A172 (cell line): ENCODE results near the gene ARHGEF7. TPM values are rescaled to one million over a fixed set of nuclear protein-coding genes. Genes with fewer than 3 reads are reported as not detected.

Experiments used
- DNase-seq: peaks from one replicate; pipeline ENCODE4 v3.0.0-alpha.2; 2015; ENCODE audit warnings: low spot score
- total RNA-seq: library from RNA; depleted of rRNA; stranded (reverse); fragments of >200 nt; shearing (Covaris generic); gene quantifications from 2 replicates; pipeline ENCODE4 v1.2.3, GENCODE V29; 2014

The ARHGEF7 gene
- total RNA-seq, 1 experiment from 2014 or later = 26.9 TPM

GRCh38 chr13:111111376-111111937 is 3.7 kb upstream of the ARHGEF7 start:
- no peak for DNase-seq

DNA sequence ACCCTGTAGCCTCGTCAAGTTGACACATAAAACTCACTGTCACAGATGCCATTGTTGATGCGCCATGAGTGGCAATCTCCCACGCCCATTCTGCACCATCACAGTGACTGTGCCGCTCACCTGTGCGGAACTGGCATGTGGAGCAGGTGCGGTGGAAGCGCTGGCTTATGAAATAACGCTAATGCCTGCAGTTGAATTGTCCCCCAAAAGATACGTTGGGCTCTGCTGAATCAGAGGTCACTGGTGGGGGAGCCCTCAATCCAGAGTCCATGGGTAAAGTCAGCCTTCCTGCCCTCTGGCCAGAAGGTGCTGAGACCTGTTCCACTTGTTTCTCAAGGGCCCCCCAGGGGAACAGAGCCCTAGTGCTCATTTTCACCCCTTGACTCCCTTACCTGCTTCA is 2.9 kb upstream of the ARHGEF7 start:
- DNase-seq = no peak

GRCh38 chr13:111114362-111115060 is 599 bp upstream of the ARHGEF7 start:
- no peak for DNase-seq

DNA sequence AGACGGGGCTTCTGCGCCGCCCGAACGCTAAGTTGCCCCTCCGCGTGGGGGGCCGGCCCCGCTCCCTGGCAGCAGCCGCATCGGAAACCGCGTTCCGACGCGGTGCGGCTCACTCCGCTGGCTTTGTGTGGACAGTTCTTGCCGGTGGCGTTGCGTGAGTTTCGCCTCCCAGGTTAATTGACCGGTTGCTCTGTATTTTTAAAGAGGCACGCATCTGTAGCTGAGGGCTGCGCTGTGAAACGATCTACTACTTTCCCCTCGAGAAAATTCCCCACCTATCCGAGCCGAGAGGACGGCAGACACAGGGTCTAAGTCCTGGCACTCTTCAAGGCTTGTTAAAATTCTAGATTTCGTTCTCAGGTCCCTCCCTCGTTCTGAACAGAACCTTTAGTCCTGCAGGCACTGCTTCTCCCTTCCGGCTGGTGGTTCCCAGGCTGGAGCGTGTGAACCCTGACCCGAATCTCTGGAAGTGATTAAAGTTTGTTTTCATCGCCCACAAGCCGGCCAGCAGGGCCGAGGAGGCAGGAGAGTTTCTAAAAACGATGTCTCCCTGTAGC is 933 bp downstream of the ARHGEF7 start:
- peak; percentile 14 for DNase-seq

DNA sequence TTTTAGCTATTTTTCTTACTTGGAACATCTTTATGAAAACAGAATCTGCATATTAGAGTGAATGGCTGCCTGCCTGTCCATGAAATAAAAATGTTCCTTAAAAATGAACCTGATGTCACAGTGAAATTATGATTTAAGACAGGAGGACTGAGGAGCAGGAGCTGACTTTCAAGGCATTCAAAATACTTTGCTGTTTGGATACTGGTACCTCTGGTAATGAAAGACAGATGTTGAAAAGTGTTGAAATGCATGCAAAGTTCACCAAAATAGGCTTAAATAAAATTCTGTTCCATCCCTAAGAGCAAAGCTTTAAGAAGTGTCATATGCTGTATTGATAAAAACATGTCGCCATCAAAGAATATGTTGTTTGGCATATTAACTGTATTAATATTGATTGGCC is 1.7 kb downstream of the ARHGEF7 start:
- no peak for DNase-seq

DNA sequence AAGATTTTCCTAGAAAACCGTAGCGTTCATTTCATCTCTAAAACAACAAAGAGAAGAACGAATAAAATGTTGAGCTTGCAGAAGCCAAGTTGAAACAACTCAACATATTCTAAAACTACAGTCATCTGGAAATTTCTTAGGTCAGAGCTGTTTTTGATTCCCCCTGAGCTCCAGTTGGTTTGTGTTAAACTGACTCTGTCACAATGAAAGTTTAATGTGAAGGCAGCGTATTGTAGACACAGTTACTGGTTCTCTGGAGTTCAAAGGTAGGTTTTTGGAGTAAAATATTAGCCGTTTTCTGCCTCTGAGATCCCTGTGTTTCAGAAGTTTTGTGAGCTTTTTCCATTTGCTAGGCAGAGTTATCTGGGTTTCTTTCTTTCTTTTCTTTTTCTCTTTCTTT is 2.2 kb downstream of the ARHGEF7 start:
- no peak for DNase-seq

DNA sequence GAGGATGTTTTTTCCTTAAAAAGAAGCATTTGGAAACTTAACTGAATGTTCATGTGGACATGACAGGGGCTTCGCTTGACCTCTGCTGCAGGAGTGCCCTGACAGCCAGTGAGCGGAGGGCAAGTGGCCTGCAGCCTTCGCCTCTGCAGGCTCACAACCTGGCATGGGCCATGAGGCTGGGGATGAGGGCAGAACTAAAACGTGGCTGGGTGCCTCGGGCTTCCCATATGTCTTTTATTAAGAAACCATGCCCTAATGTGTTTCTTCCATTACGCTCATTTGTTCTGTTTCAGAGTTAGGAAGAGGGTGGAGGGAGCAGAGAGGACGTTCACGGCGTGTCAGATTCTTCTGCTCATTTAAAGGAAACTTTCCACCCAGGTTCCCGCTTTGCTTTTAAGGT is 2.9 kb downstream of the ARHGEF7 start:
- DNase-seq = no peak

DNA sequence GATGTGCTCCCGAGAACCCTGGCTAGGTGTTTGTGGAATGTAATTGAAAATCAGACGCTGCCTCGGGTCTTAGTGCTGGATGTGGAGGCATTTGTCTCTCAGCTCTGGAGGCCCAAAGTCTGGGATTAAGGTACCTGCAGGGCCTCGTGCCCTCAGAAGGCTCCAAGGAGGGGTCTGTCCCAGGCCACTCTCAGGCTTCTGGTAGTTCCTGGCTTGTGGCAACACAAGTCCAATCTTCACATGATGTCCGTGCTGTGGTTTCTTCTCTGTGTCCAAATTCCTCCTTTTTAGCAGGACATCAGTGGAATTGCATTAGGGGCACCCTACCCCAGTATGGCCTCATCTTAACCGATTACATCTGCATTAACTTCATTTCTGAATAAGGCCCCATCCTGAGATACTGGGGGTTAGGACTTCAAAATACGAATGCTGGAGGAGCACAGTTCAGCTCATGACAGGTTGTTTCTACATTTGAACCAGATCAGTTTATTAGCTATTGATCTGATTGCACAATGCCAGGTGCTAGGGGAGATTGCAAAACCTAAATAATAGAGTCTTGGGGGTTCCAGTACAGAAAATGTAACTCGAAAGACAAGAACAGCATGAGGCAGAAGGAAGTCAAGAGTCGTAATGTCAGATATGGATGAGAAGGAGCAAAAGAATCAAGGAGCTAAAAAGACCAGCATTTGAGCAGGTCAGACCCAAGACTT is 3.9 kb downstream of the ARHGEF7 start:
- DNase-seq = no peak

- DNase-seq = no peak
These were observed 4.9 kb downstream of the ARHGEF7 start for GRCh38 chr13:111119966-111120365.

- DNase-seq = no peak
These were observed 5.3 kb downstream of the ARHGEF7 start for GRCh38 chr13:111120422-111120821.

DNA sequence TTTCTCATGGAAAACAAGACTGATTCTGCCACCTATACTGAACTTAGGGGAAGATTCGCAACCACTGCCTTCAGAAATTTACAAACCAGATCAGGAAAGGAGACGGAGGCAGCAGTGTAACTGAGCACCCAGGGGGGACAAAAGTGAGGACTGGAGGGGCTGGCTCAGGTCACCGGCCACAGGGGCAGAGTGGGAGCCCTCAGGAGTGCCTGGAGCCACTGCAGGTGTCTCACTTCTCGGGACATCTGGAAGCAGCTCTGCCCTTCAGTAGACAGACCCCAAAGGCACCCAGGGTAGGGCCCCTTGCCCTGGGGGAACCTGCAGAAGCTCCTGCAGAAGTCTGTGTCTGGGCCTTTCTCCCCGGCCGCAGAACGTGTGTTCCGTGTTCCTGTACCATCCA is 5.8 kb downstream of the ARHGEF7 start:
- DNase-seq = no peak

DNA sequence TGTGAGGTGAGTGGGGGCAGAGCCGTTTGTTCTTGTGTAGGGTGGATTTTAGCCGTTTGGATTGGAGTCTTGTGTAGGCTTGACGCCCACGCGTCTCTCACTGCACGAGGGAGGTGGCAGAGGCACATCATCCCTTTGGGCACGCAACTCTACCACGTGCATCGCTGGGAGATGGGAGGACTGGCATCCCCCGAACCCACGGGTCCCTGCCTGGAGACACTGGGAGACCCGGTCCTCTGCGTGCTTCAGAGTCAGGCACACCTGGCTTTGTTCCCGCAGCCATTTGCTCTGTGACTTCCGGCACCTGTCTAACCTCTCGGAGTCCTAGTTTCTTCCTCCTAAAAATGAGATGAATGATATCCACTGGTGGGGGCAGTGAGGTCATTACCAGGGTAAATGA is 6.4 kb downstream of the ARHGEF7 start:
- DNase-seq = no peak

- no peak for DNase-seq
These were observed 6.9 kb downstream of the ARHGEF7 start for GRCh38 chr13:111122056-111122455.

GRCh38 chr13:111122631-111123030 is 7.5 kb downstream of the ARHGEF7 start:
- no peak for DNase-seq

DNA sequence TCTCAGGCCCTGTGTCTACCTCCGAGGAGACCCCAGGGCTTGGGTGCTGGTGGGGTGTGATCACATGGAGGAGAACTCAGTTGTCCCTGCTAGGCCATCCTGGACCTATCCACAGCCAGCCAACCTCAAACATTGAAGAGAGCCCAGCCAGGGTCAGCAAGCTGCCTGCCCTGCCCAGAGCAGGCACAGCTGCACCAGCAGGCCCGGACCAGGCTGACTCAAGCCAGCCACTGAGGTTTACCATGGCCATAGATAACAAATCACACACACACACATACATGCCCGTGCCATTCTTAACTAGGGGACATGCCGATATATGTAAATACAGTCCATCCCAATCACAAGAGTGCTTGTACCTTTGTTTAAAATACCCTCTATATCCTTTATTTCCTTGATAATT is 8.1 kb downstream of the ARHGEF7 start:
- no peak for DNase-seq

DNA sequence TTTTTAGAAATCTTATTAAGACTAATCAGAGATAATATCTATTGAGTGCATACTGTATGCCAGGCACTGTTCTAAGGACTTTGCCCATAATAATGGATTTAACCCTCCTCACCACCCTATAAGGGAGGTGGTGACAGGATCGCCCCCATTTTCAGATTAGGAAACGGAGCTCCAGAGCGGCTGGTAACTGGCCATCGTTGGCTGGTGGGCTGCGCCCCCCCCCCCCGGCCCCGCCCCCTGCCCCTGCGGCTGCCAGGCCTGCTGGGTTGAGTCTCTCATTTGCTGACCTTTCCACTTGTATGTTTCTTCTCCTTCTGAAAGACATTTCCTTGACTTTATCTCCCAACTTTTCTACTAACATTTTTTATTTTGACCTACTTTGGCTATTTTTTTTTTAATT is 8.5 kb downstream of the ARHGEF7 start:
- no peak for DNase-seq

- DNase-seq = no peak
These were observed 11.4 kb downstream of the ARHGEF7 start for GRCh38 chr13:111126509-111126908.

DNA sequence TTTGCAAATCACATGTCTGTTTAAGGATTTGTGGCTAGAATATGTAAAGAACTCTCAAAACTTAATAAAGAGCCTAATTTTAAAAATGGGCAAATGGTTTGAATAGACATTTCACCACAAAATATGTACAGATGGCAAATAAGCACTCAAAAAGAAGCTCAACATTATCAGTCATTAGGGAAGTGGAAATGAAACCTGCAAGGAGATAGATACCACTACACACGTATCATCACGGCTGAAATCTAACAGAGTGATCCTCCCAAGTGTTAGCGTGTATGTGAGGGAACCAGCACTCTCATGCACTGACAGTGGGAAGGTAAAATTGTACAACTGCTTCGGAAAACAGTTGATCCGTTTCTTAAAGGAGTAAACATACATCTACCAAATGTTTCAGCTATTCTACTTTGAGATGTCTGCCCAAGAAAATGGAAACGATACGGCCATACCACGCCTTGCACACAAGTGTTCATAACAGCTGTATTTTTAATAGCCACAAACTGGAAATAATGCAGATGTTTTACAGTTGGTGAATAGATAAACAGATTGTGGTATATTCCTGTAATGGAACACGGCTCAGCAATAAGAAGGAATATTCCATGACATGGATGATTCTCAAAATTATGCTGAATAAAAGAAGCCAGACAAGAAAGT is 14.5 kb downstream of the ARHGEF7 start:
- no peak for DNase-seq

DNA sequence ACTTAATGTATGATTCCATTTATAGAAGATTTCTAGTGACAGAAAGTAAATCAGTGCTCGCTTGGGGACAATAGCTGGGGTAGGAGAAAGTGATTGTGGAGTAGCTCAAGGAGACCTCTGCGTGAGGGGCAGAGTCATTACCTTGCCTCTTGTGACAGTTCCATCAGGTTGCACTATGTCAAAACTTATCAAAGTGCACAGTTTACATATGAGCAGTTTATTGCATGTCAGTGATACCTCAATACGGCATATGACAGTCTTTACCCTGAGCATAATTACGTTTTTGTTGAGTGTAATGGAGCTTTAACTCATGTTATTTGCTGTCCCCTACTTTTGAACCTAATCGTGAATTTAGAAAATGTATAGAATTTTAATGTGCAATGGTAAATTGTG is 15.0 kb downstream of the ARHGEF7 start:
- DNase-seq = no peak

DNA sequence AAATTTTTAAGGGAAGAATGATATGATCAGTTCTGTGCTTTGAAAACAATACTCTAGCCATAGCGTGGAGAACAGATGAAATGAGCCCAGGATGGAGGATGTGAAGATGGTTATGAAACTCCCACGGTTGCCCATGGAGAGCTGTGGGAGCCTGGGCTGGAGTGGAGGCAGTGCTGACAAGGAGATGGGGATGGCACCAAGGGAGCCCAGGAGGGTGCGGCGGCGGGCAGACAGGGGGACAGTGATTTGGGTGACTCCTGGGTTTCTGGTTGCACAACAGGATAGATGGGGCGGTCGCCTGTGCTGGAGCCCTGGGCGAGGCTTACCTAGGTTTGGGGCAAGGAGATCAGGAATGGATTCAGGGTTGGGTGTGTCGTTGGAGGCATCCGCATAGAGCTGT is 15.9 kb downstream of the ARHGEF7 start:
- no peak for DNase-seq

DNA sequence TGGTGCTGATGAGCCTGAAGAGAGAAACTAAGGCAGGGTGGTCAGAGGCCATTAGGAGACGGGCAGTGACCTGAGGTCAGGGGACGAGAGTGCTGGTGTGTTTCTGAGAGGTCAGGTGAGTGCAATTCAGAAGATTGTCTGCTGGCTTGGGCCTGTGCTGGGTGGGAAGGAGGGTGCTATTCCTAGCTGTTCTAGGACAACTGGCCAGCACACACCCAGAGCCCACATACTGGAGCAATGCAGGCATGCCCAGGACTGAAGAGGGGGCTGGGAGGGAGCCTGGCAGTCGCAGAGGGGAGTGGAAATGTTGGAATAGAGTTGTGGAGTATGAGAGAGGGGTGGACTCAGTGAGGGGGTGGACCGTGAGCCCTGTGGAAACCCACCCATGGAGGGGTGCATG is 16.5 kb downstream of the ARHGEF7 start:
- DNase-seq = no peak

- no peak for DNase-seq
These were observed 17.8 kb downstream of the ARHGEF7 start for GRCh38 chr13:111132948-111133347.

DNA sequence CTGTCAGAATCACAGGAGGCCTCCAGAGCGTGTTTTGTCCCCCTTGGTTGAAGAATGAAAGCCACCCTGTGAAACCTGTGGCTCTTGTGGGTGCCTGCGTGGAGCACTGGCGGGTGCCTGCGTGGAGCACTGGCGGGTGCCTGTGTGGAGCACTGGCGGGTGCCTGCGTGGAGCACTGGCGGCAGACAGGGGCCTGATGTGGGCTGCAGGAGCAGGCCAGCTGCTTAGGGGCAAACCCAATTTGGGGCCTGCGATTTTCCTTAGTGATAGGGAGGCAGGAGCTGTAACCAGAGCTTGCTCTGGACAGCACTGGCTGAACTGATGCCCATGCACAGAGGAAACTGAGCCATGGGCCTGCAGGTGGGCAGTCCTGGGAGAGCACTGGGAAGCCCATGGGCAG is 24.3 kb downstream of the ARHGEF7 start:
- DNase-seq = no peak
